Natural killer cell (primary cell): ENCODE measurements around the gene SURF4. TPM values are rescaled to one million over a fixed set of nuclear protein-coding genes. Genes with fewer than 3 reads are reported as not detected.

Source experiments
- ATAC-seq, 3 donors: fragments of 150-1000 bp in 2 of 3; fragments of 200-7000 bp in 1 of 3; cut with Tn5 transposase; 1 replicate in 1 of 3; 2 replicates in 2 of 3; pipeline ENCODE4 v1.10.0; 2021; ENCODE audit warnings: mild to moderate bottlenecking in 2 of 3, moderate library complexity in 2 of 3
- DNase-seq, 2 donors: peaks; one replicate each; pipeline versions ENCODE4 v3.0.0 to v3.0.0-alpha.2; 2013 to 2021; ENCODE audit warnings: mixed read lengths in 1 of 2
- H3K27ac ChIP-seq: one replicate; pipeline ENCODE4 v1.5.1; 2013; ENCODE audit warnings: mild to moderate bottlenecking, low read length
- H3K27me3 ChIP-seq: one replicate; pipeline ENCODE4 v1.6.1; 2013; ENCODE audit warnings: low read length; ENCODE audit not compliant: control insufficient read depth, insufficient read depth
- H3K36me3 ChIP-seq: one replicate; pipeline ENCODE4 v1.6.1; 2013; ENCODE audit warnings: low read length; ENCODE audit not compliant: control insufficient read depth, insufficient read depth
- H3K4me1 ChIP-seq: one replicate; pipeline ENCODE4 v1.6.1; 2013; ENCODE audit warnings: low read length; ENCODE audit not compliant: control insufficient read depth, insufficient read depth
- H3K4me3 ChIP-seq: one replicate; pipeline ENCODE4 v1.5.1; 2013; ENCODE audit warnings: low read length
- H3K9me3 ChIP-seq: one replicate; pipeline ENCODE4 v1.6.1; 2013; ENCODE audit warnings: low read length; ENCODE audit not compliant: control insufficient read depth, insufficient read depth
- H3K27ac Mint-ChIP-seq, 2 donors: one replicate each; pipeline ENCODE4 v1.8.0; 2022; ENCODE audit warnings: mild to moderate bottlenecking in 2 of 2, mixed read lengths in 2 of 2, moderate library complexity in 1 of 2
- H3K27me3 Mint-ChIP-seq, 2 donors: one replicate each; pipeline ENCODE4 v1.8.0; 2022; ENCODE audit warnings: low read depth in 2 of 2, mixed read lengths in 2 of 2
- H3K36me3 Mint-ChIP-seq: one replicate; pipeline ENCODE4 v1.8.0; 2022; ENCODE audit warnings: mixed read lengths
- H3K4me1 Mint-ChIP-seq, 2 donors: one replicate each; pipeline ENCODE4 v1.8.0; 2022; ENCODE audit warnings: mixed read lengths in 2 of 2
- H3K4me3 Mint-ChIP-seq: one replicate; pipeline ENCODE4 v1.8.0; 2022; ENCODE audit warnings: mild to moderate bottlenecking, moderate library complexity, mixed read lengths
- H3K9me3 Mint-ChIP-seq, 2 donors: one replicate each; pipeline ENCODE4 v1.8.0; 2022; ENCODE audit warnings: mixed read lengths in 2 of 2
- CTCF ChIP-seq: fragments of 200-600 bp; IDR thresholded peaks from one replicate; pipeline ENCODE4 v1.8.0; 2022; ENCODE audit warnings: antibody characterized with exemption
- WGBS: methylation state at CpG from one replicate; pipeline ENCODE4 v1.1.7; 2013; ENCODE audit warnings: missing lambda C conversion rate; ENCODE audit not compliant: insufficient coverage; 5-methylcytosine and 5-hydroxymethylcytosine counted together
- intact Hi-C: fragments of 100-400 bp; cut with micrococcal nuclease; formaldehyde crosslinking; loops from one replicate; pipeline ENCODE4 v1.14.2; 2022
- total RNA-seq, 4 donors: library from RNA; stranded (reverse); fragments of 120-200 nt in 1 of 4; gene quantifications; one replicate each; pipeline versions ENCODE4 v1.2.3 to v1.2.4, GENCODE V29; 2013 to 2022

The SURF4 gene
- total RNA-seq, 3 donors from 2014 or later (not counting 1 experiment from before 2014, with no cell fraction given) = 111 to 135 (median 114) TPM

GRCh38 chr9:133355881-133356357 lies 19.9 kb downstream of the SURF4 start:
- H3K36me3 Mint-ChIP-seq = peaks cover 5% of the 10 kb centered on the region
- H3K4me1 Mint-ChIP-seq = peaks cover 22 to 35% of the 10 kb centered on the region in 2 donors
- no peaks in the 10 kb centered on the region for H3K27me3 Mint-ChIP-seq
- no peak for DNase-seq
- peak overlapping the region; percentile 87 for H3K4me3 Mint-ChIP-seq
- peak overlapping the region; percentile 49 for H3K27ac ChIP-seq
- H3K36me3 ChIP-seq = peaks cover 43% of the 10 kb centered on the region
- H3K9me3 ChIP-seq = no peaks in the 10 kb centered on the region
- no peaks in the 10 kb centered on the region for H3K27me3 ChIP-seq
- H3K27ac Mint-ChIP-seq = peak overlapping the region; percentile 77 to 87
- peak overlapping the region; percentile 49 for H3K4me3 ChIP-seq
- intact Hi-C loops = loop anchor here (2.0 kb wide), 1 partner anchor 15 kb away; no protein-coding TSS in a partner anchor
- H3K9me3 Mint-ChIP-seq = no peaks in the 10 kb centered on the region
- WGBS = under 1% methylated on average over 31 of the region's 31 CpGs
- ATAC-seq = peak; percentile 29 to 45 (median 45)
- H3K4me1 ChIP-seq = peaks cover 37% of the 10 kb centered on the region
- no peak for TF ChIP-seq CTCF

DNA sequence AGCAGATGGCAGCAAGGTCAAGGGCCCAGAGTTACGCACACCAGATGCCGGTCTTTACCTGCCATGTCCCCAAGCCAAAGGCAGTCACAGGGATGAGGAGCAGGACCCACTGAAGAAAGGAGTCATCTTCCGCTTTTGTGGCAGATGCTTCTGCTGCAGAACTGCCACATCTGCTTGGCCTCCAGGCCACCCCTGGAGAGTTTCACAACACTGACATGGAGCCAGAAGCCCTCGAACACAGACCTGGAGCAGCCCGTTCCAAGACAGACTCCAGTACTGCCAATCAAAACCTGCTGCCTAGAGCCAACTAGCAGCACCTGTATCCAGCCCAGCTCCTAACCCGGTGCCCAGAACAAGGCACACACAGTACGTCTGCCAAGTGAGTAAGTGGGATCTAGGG lies 21.1 kb downstream of the SURF4 start:
- DNase-seq = no peak

DNA sequence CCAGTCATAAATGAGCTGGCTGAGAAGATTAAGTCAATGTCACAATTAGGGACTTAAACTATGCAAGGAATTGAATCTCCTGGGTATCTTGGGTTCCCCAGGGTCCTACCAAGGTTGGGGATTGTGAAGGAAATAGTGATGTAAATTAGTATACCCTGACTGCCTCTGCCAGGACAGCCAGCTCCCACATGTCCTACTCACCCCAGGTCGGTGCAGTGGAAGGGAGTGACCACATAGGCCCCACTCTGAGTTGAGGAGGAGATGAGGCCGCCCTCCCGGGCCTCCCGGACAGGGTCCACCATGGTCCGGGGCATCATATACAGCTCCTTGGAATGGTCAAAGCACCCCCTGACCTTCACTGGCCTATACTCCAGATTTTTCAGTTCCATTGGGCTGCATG lies 22.3 kb downstream of the SURF4 start:
- H3K27me3 Mint-ChIP-seq = no peaks in the 10 kb centered on the region
- DNase-seq (no peak), ATAC-seq (no peak)
- 96% methylated on average over 5 of the region's 5 CpGs for WGBS
- H3K4me3 Mint-ChIP-seq = no peak overlapping the region
- H3K4me1 ChIP-seq = peaks cover 49% of the 10 kb centered on the region
- H3K27ac Mint-ChIP-seq = peak overlapping the region in 1 of 2 donors; percentile 64
- no peaks in the 10 kb centered on the region for H3K27me3 ChIP-seq
- TF ChIP-seq CTCF = no peak
- no peaks in the 10 kb centered on the region for H3K9me3 Mint-ChIP-seq
- H3K4me3 ChIP-seq = no peak overlapping the region
- peaks cover 50% of the 10 kb centered on the region for H3K36me3 ChIP-seq
- H3K4me1 Mint-ChIP-seq = peaks cover 33 to 43% of the 10 kb centered on the region in 2 donors
- H3K9me3 ChIP-seq = no peaks in the 10 kb centered on the region
- peaks cover 5% of the 10 kb centered on the region for H3K36me3 Mint-ChIP-seq
- intact Hi-C loops = no loop called here
- no peak overlapping the region for H3K27ac ChIP-seq

More for the DNA sequence above, 21.1 kb downstream of the SURF4 start:
- Mint-ChIP-seq H3K27me3 (no peaks in the 10 kb centered on the region), H3K4me1 (peaks cover 26 to 36% of the 10 kb centered on the region in 2 donors), H3K36me3 (peaks cover 5% of the 10 kb centered on the region), H3K9me3 (no peaks in the 10 kb centered on the region), H3K27ac (peak overlapping the region in 1 of 2 donors; percentile 77), H3K4me3 (peak overlapping the region; percentile 35)
- intact Hi-C loops = no loop called here
- H3K9me3 ChIP-seq = no peaks in the 10 kb centered on the region
- ATAC-seq = no peak
- WGBS = 92% methylated on average over 7 of the region's 7 CpGs
- no peak overlapping the region for H3K27ac ChIP-seq
- no peaks in the 10 kb centered on the region for H3K27me3 ChIP-seq
- no peak overlapping the region for H3K4me3 ChIP-seq
- peaks cover 46% of the 10 kb centered on the region for H3K36me3 ChIP-seq
- peaks cover 39% of the 10 kb centered on the region for H3K4me1 ChIP-seq
- TF ChIP-seq CTCF = no peak
